Measurements from ENCODE around the gene MBNL1. TPM values are rescaled to one million over a fixed set of nuclear protein-coding genes. Genes with fewer than 3 reads are reported as not detected.

MBNL1 gene
- total RNA-seq, 2 experiments from 2014 or later: 163 to 174 TPM

- CTCF ChIA-PET (ENCODE audit: unreplicated experiment): no interaction called here
- no TSS peak for BruUV-seq (replicated peaks)
- peaks cover 28% of the 10 kb centered on the region for H4K20me1 ChIP-seq (ENCODE audit: insufficient read depth, low read length)
These were observed 46.1 kb downstream of the MBNL1 start for GRCh38 chr3:152314677-152315353.

DNA sequence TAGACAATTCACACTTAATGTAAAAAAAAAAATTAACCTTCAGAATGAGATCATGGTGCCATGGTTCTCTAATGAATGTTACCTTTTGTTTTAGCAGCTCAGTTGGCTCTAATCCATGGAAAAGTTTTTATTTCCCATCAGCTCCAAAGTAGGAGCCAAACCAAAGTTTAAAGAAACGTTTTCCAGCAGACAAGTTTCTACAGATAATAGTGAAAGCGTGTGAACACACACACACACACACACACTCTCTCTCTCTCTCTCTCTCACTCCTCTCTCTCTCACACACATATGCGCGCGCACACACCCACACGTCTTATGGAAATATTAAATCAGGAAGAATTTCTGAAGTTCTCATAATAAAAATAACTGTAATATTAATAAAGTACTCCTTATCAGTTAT lies 46.9 kb downstream of the MBNL1 start:
- BruUV-seq (replicated peaks): no TSS peak
- POLR2A ChIA-PET: interaction anchor here (0.6 to 1.1 kb wide), 7 partner anchors 13 to 109 kb away, joined by 3 to 7 read pairs (median 4); no protein-coding TSS in a partner anchor
- Histone ChIP-seq H4K20me1 (ENCODE audit: insufficient read depth, low read length) (peaks cover 25% of the 10 kb centered on the region; the same call in 1 of the 2 replicates), H3K27ac (ENCODE audit: low read depth, low read length, poor library complexity, severe bottlenecking) (no peak overlapping the region), H3K4me3 (ENCODE audit: low read depth, low read length, poor library complexity, severe bottlenecking) (no peak overlapping the region), H3K79me2 (ENCODE audit: insufficient read depth, low read depth, low read length) (peaks cover 94% of the 10 kb centered on the region), H3K36me3 (ENCODE audit: insufficient read depth, low read length) (peaks cover 68% of the 10 kb centered on the region), H3K9me3 (ENCODE audit: low read length) (0 out of 2 replicates have a peak, but pooled peaks cover 4% of the 10 kb centered on the region), H3K4me2 (ENCODE audit: low read length) (no peak overlapping the region), H2AFZ (ENCODE audit: low read length) (no peak overlapping the region), H3K9me2 (ENCODE audit: insufficient read depth, low read length) (no peaks in the 10 kb centered on the region), H3K4me1 (ENCODE audit: insufficient read depth, low read length, poor library complexity, severe bottlenecking) (no peaks in the 10 kb centered on the region)
- TF ChIP-seq CTCF (conservative IDR thresholded peaks at IDR 0.05; ENCODE audit: low read length) (no peak), EZH2phosphoT487 (IDR thresholded peaks at IDR 0.05; ENCODE audit: borderline replicate concordance, low read depth, low read length) (no peak)
- intact Hi-C loops (cut with micrococcal nuclease; ENCODE audit: unreplicated experiment): no loop called here
- DNase-seq (ENCODE audit: low spot score): no peak
- CTCF ChIA-PET (ENCODE audit: unreplicated experiment): no interaction called here

More at GRCh38 chr3:152314677-152315353, 46.1 kb downstream of the MBNL1 start:
- peaks cover 62% of the 10 kb centered on the region for H3K36me3 ChIP-seq (ENCODE audit: insufficient read depth, low read length)
- no peak overlapping the region for H3K4me3 ChIP-seq (ENCODE audit: low read depth, low read length, poor library complexity, severe bottlenecking)
- H3K9me3 ChIP-seq (ENCODE audit: low read length): 0 out of 2 replicates have a peak, but pooled peaks cover 4% of the 10 kb centered on the region
- H3K27ac ChIP-seq (ENCODE audit: low read depth, low read length, poor library complexity, severe bottlenecking): no peak overlapping the region
- POLR2A ChIA-PET: interaction anchor here (0.6 to 1.7 kb wide), 9 partner anchors 9 to 102 kb away, joined by 3 to 7 read pairs (median 4); no protein-coding TSS in a partner anchor
- peaks cover 94% of the 10 kb centered on the region for H3K79me2 ChIP-seq (ENCODE audit: insufficient read depth, low read depth, low read length)
- no peaks in the 10 kb centered on the region for H3K9me2 ChIP-seq (ENCODE audit: insufficient read depth, low read length)
- DNase-seq (ENCODE audit: low spot score): no peak
- no peaks in the 10 kb centered on the region for H3K4me1 ChIP-seq (ENCODE audit: insufficient read depth, low read length, poor library complexity, severe bottlenecking)
- intact Hi-C loops (cut with micrococcal nuclease; ENCODE audit: unreplicated experiment): no loop called here
- TF ChIP-seq CTCF (conservative IDR thresholded peaks at IDR 0.05; ENCODE audit: low read length): no peak
- TF ChIP-seq EZH2phosphoT487 (IDR thresholded peaks at IDR 0.05; ENCODE audit: borderline replicate concordance, low read depth, low read length): no peak
- H3K4me2 ChIP-seq (ENCODE audit: low read length): no peak overlapping the region
- H2AFZ ChIP-seq (ENCODE audit: low read length): no peak overlapping the region

DNA sequence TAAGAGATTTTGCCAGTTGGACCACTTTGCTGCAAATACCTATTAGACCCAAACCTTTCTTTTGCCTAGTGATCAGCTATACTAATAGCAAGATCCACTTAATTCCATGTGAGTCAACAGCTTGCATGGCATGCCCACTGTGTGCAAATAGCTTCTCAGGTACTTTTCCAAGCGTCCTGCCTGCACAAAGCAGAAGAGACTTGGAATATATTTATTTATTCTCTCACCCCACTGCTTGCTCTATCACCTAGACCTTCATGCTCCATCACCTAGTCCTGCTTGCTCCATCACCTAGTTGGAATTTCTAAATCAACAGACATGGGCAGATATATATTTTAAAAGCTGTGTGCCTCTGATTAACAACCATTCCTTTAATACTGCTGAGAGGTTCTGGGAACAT lies 47.6 kb downstream of the MBNL1 start:
- H2AFZ ChIP-seq (ENCODE audit: low read length): no peak overlapping the region
- no peak for TF ChIP-seq EZH2phosphoT487 (IDR thresholded peaks at IDR 0.05; ENCODE audit: borderline replicate concordance, low read depth, low read length)
- no peak for TF ChIP-seq CTCF (conservative IDR thresholded peaks at IDR 0.05; ENCODE audit: low read length)
- H3K4me1 ChIP-seq (ENCODE audit: insufficient read depth, low read length, poor library complexity, severe bottlenecking): no peaks in the 10 kb centered on the region
- H3K4me2 ChIP-seq (ENCODE audit: low read length): no peak overlapping the region
- peaks cover 25% of the 10 kb centered on the region; the same call in 1 of the 2 replicates for H4K20me1 ChIP-seq (ENCODE audit: insufficient read depth, low read length)
- no peak overlapping the region for H3K4me3 ChIP-seq (ENCODE audit: low read depth, low read length, poor library complexity, severe bottlenecking)
- CTCF ChIA-PET (ENCODE audit: unreplicated experiment): no interaction called here
- H3K27ac ChIP-seq (ENCODE audit: low read depth, low read length, poor library complexity, severe bottlenecking): no peak overlapping the region
- BruUV-seq (replicated peaks): no TSS peak
- H3K9me2 ChIP-seq (ENCODE audit: insufficient read depth, low read length): no peaks in the 10 kb centered on the region
- POLR2A ChIA-PET: interaction anchor here (0.7 to 5.2 kb wide), 4 partner anchors 8 to 193 kb away, joined by 3 to 35 read pairs (median 5); no protein-coding TSS in a partner anchor
- H3K9me3 ChIP-seq (ENCODE audit: low read length): 0 out of 2 replicates have a peak, but pooled peaks cover 4% of the 10 kb centered on the region
- intact Hi-C loops (cut with micrococcal nuclease; ENCODE audit: unreplicated experiment): no loop called here
- peaks cover 64% of the 10 kb centered on the region for H3K36me3 ChIP-seq (ENCODE audit: insufficient read depth, low read length)
- no peak for DNase-seq (ENCODE audit: low spot score)
- H3K79me2 ChIP-seq (ENCODE audit: insufficient read depth, low read depth, low read length): peaks cover 95% of the 10 kb centered on the region
